Stimulated activated naive CD4-positive, alpha-beta T cell (primary cell): Measurements from ENCODE around the gene CCDC32.
A peak's percentile ranks its signal among the peaks of the same experiment; 100 is the strongest.
"Not testable (repeated sequence)": the region's sequence is repeated elsewhere in the genome, so short reads cannot be mapped to it uniquely, and the experiment has no call there.

Source experiments
- DNase-seq, 6 experiments: peaks; one replicate each; lab custom pipeline; 2025; lab: John Stamatoyannopoulos, UW

Gene CCDC32, protein sequence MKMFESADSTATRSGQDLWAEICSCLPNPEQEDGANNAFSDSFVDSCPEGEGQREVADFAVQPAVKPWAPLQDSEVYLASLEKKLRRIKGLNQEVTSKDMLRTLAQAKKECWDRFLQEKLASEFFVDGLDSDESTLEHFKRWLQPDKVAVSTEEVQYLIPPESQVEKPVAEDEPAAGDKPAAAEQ

DNA sequence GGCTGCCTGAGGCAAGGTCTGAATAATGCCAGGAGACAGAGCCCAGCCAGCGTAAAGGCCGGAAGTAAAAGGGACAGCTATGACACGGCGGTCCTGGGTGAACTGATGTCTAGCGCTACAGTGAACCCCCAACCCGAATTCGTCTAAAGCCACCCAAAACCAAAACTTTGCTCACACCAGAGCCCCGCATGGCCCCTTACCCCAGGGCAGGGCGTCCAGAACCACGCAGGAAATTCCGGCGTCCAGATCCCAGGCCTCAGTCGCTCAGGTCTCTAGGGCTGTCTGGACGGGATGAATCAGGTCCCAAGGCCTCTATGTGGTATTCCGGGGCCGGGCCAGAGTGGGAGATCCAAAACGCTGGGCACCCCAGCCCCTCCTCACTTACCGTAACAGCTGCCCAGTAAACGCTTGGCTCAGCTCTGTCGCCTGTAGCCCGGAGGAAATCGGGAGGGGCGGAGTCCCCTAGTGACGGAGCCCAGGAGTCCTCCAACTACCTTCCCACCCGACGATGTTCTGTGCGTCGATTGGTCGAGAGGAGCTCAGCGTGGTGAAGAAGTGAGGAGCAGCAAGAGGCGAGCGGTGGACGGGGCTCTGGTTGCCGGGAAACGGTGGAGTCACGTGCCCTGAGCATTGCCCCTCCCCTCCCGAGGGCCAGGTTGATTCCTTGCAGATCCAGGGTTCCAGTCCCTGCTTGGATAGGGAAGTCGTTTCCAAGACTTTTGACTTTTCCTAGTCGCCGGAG lies at the start of gene CCDC32:
Gene CCDC32, minus strand, starts transcription at position 452 of the 742 bp plus-strand sequence. CDS start 2,027 bp downstream, outside the sequence.
- DNase-seq, result peak; percentile 86 to 96 (median 92)

DNA sequence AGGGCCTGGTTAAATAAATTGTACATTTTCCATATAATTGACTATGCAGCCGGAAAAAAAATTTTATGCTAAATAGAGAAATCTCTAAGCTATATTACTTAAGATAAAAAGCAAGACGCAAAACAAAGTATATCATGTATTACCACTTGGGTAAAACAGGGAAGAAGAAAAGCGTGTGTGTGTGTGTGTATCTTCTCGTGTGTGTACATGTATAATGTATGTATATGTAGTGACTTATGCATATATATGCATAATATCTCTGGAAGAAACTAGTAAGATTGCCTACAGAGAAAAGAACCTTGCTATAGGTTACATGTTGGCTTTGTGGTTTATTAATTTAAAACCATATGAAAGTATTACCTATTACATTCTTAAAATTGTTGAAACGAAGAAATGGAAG lies 48.2 kb upstream of the CCDC32 start:
- DNase-seq, result no peak

DNA sequence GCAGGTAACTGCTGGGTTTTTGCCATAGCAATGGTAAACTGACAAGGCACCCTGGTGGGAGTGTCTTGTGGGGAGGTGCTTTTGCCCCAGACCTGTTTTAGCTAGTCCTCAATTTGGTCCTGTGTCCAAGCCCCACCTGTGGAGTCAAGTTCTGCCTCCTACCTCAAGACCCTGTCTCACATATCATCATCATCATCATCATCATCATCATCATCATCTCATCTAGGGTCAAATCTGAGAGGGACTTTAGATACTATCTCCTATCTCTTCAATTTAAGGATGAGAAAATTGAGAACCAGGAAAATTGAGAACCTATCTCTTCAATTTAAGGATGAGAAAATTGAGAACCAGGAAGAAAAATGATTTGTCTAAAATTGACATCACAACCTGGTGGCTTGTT lies 39.1 kb upstream of the CCDC32 start:
- no peak for DNase-seq

DNA sequence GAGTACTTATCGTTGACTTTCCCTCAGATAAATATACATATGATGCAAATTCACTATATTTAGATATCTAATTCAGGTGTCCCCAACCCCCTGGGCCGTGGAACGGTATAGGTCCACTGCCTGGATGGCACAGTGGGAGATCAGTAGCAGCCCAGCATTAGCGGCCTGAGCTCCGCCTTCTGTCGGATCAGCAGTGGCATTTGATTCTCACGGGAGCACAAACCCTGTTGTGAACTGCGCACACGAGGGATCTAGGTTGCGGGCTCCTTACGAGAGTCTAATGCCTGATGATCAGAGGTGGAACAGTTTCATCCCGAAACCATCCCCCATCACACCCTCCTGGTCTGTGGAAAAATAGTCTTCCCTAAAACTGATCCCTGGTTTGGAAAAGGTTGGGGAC lies 36.1 kb upstream of the CCDC32 start:
- no peak for DNase-seq

DNA sequence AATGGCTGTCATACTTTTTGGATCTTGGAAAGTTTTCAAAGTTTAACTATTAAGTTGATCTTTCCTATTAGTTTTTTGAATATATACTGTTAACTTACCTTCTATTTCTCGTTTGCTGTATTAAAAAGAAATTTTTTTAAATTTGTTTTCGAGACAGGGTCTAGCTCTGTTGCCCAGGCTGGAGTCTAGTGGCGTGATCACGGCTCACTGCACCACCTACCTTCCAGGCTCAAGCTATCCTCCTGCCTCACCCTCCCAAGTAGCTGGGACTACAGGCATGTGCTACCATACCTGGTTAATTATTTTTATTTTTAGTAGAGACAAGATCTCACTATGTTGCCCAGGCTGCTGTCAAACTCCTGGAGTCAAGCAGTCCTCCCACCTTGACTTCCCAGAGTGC lies 33.8 kb upstream of the CCDC32 start:
- no peak for DNase-seq

DNA sequence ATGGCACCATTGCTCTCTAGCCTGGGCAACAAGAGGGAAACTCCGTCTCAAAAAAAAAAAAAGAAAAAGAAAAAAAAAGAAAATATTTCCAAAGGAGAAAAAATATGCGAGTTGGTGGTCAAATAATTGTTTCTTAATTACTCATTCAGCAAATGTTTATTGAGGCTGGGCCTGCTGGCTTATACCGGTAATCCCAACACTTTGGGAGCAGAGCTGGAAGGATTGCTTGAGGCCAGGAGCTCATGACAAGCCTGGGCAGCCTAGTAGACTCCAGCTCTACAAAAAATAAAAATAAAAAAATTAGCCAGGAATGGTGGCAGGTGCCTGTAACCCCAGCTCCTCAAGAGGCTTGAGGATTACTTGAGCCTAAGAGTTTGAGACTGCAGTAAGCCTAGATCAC lies 33.3 kb upstream of the CCDC32 start:
- no peak for DNase-seq

DNA sequence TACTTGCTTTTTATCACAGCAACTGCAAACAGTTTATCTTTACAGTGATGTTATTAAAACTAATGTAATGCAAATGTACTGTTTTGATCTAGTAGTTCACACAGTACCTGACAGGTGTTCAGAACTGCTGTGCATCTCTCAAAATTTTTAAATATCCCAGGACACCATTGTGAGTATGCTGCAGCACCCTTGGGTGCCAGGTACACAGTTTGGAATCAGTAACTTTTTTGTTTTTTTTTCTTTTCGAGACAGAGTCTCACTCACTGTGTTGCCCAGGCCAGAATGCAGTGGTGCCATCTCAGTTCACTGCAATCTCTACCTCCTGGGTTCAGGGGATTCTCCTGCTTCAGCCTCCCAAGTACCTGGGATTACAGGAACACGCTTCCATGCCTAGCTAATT lies 32.2 kb upstream of the CCDC32 start:
- DNase-seq, result no peak

DNA sequence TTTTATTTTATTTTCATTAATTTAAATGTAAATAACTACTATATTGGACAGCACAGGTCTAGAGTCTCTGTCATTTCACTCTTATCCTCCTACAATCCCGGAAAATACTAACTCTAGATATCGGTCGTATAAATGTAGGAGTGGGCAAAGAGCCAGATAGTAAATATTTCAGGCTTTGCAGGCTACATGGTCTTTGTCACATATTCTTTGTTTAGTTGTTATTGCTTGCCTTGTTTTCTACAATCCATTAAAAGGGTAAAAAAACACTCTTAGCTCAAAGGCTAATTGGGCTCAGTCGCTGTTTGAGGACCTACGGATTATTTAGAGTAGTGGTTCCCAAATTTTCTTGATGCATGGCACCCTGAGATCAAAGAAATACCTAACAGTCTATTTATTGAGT lies 30.9 kb upstream of the CCDC32 start:
- no peak for DNase-seq

DNA sequence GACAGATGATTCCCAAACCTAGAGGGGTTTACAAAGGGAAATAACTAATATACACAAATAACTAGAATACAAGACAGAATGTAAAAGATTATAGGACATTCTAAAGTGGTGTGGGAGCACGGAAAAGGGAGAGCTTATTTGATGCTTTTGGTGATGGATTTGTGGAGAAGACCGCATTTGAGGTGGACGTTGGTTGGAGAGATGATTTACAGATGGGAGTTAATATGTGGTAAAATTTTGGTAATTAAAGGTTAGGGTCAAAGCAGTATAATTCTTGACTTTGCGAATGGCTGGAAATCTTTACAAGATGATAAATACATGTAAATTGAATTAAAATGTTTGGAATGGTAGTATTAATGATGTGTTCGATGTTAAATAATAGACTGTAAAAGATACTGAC lies 30.4 kb upstream of the CCDC32 start:
- no peak for DNase-seq

DNA sequence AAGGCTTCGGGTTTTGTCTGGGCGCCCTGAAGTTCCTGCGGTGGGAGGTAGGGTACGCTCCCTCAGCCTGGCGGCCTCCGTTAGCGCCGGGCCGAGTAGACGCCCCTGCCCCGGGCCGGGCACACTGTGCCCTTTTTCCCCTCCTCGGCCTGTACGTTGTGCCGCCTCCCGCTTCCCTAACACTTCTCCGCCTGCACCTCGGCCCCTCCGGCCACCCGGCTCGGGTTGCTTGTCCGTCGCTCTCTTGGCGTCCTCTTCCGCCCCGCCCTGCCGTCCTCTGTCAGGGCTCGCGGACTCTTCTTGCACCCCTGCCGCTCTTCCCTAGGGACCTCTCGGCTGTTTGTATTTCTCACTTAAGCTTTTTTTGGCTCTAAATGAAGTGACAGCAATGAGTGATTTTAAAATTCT lies 29.6 kb upstream of the CCDC32 start:
- no peak for DNase-seq

DNA sequence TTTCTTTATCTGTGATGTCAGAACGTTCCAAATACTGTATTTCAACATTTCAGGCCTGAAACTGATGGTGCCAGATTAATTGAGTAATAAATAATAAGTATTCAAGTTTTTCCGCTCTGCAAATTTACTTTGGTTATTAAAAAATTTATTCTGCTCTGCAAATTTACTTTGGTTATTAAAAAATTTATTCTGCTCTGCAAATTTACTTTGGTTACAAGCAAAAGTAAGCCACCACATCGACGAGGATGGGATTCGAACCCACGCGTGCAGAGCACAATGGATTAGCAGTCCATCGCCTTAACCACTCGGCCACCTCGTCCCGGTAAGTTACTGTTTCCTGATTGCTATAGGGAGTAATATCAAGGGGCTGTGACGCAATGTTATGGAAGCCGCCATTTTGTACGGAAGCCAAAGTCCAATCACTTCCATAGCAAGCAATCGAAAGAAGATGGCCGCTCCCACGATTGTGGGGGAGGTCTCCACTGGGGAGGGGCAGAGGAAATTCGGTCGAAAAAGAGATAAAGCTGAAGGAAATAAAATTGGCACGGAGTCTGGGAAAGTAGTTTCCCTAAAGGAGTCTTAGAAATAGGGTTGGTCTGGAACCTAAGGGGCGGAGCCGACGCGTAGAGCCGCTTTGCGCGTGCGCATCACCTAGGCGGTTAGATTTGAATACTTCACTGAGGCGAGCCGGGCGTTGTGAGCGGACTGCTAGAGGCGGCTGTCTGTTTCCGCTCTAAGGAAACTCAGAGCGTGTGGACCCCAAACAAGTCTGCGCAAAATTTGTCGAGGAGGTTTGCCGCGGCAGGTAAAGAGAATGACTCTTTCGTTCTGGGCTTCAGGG lies 29.0 kb upstream of the CCDC32 start, which contains the start of gene KNL1:
Gene KNL1, plus strand, starts transcription at position 662 of the 841 bp plus-strand sequence. CDS start 8,683 bp downstream, outside the sequence.
- peak; percentile 78 to 99 (median 88) for DNase-seq

DNA sequence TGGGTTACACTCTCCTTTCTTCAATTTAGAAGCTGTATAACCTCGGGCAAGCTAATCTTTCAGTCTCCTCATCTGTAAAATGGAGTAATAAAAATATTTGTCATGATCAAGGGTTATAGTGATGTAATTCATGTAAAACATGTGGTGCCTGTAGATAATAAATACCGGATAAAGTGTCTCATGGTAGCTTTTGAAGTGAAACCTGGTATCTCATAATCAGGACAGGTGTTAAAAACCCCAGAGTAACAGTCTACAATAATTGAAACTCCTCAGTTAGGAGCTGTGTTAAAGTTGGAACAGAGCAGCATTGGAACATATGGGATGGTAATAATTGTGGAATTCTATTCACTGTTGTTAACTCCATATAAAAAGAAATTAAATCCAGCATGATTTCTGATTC lies 28.3 kb upstream of the CCDC32 start:
- DNase-seq, result peak in 1 of 6 experiments; percentile 22

DNA sequence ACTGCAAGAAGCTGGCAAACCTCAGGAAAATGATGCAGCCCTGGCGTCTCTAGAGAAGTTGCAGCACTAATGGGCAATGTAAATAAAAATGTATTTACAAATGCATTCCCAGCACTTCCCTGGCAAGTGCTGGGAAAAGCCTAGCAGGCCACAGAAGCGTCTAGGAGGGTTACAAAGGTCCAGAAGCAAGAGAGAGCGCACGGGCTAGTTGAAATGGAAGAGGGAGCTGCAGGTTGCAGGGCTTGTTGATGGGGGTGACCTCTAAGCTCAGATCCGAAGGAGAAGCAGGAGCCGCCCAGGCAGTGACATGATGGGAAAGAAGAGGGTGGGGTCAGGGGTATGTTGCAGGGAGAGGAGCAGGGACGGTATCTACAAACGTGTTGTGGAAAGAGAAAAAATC lies 26.5 kb upstream of the CCDC32 start:
- no peak for DNase-seq

DNA sequence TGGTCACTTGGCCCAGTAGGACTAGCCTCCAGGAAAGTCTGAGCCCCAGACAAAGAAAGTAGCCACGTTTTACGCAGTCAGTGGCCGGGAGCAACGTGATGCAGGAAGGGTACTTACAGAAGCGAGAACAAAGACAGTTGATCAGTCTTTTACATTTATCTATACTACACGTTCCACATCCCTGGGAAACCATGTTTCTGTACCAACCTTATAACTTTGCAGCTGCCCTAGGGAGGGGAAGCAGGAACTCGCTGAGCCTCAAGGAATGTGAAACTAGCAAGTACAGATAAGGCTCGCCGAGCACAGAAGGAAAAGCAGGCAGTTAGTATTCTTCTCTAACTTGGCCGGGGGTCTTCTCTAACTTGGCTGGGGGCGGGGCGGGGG lies 25.8 kb upstream of the CCDC32 start:
- DNase-seq, result no peak

DNA sequence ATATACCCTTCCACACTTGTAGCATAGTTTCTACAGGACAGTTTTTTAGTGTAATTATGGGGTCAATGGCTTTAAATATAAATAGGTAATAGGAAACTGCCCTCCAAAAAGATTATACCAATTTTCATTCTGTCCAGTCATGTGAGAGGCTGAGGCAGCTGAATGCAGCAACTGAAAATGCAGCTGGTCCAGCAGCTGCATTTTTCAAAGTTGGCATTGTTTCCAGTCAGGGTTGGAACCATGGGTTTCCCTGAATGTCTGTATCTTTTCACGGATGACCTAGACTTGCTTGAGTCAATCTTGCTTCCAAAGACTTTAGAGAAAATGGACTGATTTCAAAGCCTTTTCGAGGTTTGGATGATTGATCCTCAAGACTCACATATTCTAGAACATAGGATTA lies 19.3 kb upstream of the CCDC32 start:
- DNase-seq, result no peak

DNA sequence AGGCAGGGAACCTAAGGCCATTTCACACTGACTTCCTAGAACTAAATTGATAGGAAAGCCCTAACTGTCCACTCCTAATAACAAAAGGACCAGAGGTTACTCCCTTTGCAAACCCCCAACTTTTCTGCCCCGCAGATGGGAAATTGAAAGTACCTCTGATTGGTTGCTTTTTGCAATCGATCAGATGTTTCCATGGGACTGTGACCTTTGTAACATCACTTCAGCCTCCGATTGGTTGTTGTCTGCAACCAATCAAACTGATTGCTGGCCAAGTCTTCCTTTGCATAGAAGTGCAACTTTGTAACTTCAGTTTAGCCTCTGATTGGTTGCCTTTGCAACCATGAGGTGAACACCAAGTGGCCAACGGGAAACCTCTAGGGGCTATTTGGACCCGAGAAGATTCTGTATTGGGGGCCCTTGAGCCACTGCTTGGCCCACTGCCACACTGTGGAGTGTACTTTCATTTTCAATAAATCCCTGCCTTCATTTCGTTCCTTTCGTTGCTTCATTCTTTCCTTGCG lies 17.9 kb upstream of the CCDC32 start:
- peak in 1 of 6 experiments; percentile 3 for DNase-seq

DNA sequence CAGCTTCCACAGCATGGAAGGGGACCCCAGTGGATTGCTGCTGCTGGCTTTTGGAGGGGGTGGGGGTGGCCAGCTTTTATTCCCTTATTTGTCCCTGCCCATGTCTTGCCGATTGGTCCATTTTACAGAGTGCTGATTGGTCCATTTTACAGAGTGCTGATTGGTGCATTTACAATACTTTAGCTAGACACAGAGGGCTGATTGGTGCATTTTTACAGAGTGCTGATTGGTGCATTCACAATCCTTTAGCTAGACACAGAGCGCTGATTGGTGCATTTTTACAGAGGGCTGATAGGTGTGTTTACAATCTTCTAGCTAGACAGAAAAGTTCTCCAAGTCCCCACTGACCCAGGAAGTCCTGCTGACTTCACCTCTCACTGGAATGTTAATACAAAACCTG lies 17.0 kb upstream of the CCDC32 start:
- DNase-seq, result not testable (repeated sequence)

DNA sequence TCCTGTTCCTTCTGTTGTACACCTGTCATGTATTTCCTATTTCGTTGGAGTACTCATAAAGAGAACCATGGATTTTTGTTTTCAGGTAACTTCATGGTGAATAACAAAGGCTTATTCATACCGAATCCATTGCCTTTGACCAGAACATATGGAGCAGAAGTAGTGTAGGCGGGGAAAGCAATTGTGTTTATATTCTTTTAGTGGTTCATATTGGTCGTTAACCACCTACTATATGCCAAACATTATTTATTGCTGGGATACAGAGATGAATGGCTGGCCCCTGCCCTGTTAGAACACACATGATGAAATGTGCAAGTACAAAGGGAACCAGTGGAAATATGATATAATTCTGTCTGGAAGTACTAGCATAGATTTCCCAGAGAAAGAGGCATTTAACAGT lies 14.1 kb upstream of the CCDC32 start:
- DNase-seq, result no peak

DNA sequence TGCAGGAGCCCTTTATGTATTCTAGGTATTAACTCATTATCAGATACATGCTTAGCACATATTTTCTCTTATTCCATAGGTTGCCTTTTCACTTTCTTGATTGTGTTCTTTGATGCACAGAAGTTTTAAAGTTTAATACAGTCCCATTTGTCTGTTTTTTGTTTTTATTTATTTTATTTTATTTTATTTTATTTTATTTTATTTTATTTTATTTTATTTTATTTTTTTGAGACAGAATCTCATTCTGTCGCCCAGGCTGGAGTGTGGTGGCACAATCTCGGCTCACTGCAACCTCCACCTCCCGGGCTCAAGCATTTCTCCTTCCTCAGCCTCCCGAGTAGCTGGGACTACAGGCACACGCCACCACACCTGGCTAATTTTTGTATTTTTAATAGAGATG lies 12.1 kb upstream of the CCDC32 start:
- DNase-seq, result not testable (repeated sequence)

DNA sequence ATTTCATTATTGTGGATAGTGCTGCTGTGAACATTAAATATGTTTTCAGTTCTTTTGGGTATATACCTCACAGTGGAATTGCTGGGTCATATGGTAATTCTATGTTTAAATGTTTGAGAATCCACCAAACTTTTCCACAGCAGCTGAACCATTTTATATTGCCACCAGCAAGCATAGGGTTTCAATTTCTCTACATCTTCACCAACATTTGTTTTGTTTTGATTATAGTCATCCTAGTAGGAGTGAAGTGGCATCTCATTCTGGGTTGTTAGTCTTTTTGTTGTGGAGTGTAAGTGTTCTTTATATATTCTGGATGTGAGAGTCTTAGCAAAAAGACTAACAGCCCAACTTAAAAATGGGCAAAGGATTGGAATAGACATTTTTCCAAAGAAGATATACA lies 10.3 kb upstream of the CCDC32 start:
- no peak for DNase-seq

DNA sequence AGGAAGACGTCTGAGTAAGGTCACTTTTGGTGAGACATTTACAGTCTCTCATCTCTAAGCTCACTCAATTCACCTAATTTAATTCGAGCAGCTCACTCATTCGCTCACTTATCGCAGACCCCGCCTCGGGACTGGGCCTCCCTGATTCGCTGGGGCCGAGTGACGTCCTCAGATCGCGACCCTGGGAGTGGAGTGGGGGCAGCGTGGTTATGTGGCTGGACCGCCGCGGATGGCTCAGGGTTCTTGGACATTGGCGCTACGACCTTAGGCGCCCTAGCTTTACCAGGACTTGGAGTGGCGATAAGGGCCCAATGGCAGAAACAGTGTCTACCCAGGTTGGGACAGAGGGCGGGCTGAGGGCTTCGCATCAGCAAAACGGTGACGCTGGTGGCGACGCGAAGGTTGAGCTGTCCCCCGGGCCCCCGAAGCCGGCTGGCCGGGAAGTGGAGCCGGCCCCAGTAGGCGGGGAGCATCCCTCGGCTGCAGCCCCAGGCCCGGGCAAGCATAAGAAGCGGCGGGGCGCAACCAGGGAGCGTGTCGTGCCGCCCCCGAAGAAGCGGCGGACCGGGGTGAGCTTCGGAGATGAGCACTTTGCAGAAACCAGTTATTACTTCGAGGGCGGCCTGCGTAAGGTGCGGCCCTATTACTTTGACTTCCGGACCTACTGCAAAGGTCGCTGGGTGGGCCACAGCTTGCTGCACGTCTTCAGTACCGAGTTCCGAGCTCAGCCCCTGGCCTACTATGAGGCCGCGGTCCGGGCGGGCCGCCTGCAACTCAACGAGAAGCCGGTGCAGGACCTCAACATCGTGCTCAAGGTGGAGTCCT lies 4.5 kb upstream of the CCDC32 start, which contains the start of gene RPUSD2:
Gene RPUSD2, plus strand, starts transcription at position 171 of the 825 bp plus-strand sequence. Its CDS starts 39 bp downstream, at position 210.
- DNase-seq, result peak; percentile 82 to 92 (median 90)
